H1 (cell line): ENCODE measurements around the gene ABI3BP. TPM values are rescaled to one million over a fixed set of nuclear protein-coding genes. Genes with fewer than 3 reads are reported as not detected.

Experiments
- CTCF ChIA-PET: fragments of 300-600 bp; sonication (Branson Sonifier 250); formaldehyde crosslinking; loops from one replicate; lab custom pipeline; 2021; ENCODE audit not compliant: partially characterized antibody; lab: Charles Lee
- POLR2A ChIA-PET: fragments of 300-600 bp; sonication (Branson Sonifier 250); formaldehyde crosslinking; loops from one replicate; lab custom pipeline; 2021; ENCODE audit warnings: inconsistent platforms; ENCODE audit not compliant: partially characterized antibody; lab: Charles Lee
- DNase-seq, 2 experiments: peaks; one replicate each; pipeline versions ENCODE4 v3.0.0 to v3.0.0-alpha.2; 2010 to 2022; ENCODE audit warnings: low spot score in 2 of 2, low read depth in 1 of 2, mixed read lengths in 1 of 2
- FAIRE-seq: peaks from 2 replicates; lab custom pipeline; 2011; peaks lifted over from hg19 to GRCh38; lab: Jason Lieb, UNC
- H2AFZ ChIP-seq: 2 replicates; pipeline ENCODE4 v1.8.1; 2012; ENCODE audit warnings: low read length, inconsistent platforms
- H2AK5ac ChIP-seq: 2 replicates; pipeline ENCODE4 v1.6.1; 2013; ENCODE audit warnings: low read depth, low read length
- H2BK120ac ChIP-seq: replicated peaks from 2 replicates; pipeline ENCODE3; 2013; ENCODE audit warnings: low read depth, low read length, inconsistent platforms
- H2BK12ac ChIP-seq: 2 replicates; pipeline ENCODE4 v1.6.1; 2013; ENCODE audit warnings: low read depth, low read length
- H2BK15ac ChIP-seq: 2 replicates; pipeline ENCODE4 v1.6.1; 2013; ENCODE audit warnings: low read length
- H2BK20ac ChIP-seq: 2 replicates; pipeline ENCODE4 v1.6.1; 2013; ENCODE audit warnings: low read length
- H2BK5ac ChIP-seq: 2 replicates; pipeline ENCODE4 v1.6.1; 2013; ENCODE audit warnings: low read depth, low read length
- H3K14ac ChIP-seq: 2 replicates; pipeline ENCODE4 v1.6.1; 2013; ENCODE audit warnings: inconsistent platforms; ENCODE audit not compliant: insufficient read length
- H3K18ac ChIP-seq: 2 replicates; pipeline ENCODE4 v1.6.1; 2013; ENCODE audit warnings: low read length; ENCODE audit errors: extremely low read depth
- H3K23ac ChIP-seq: 2 replicates; pipeline ENCODE4 v1.6.1; 2013; ENCODE audit warnings: inconsistent platforms; ENCODE audit not compliant: insufficient read length
- H3K23me2 ChIP-seq: 2 replicates; pipeline ENCODE4 v1.6.1; 2013; ENCODE audit warnings: low read depth, low read length
- H3K27ac ChIP-seq: 2 replicates; pipeline ENCODE4 v1.6.1; 2011; ENCODE audit warnings: low read depth, low read length, inconsistent platforms
- H3K27me3 ChIP-seq, 4 experiments: replicated peaks in 1 of 4; 1 replicate in 1 of 4; 2 replicates in 3 of 4; pipeline versions ENCODE4 v1.6.1 to v1.8.1; 2011 to 2013; ENCODE audit warnings: low read length in 3 of 4, mild to moderate bottlenecking in 3 of 4, inconsistent platforms in 2 of 4, mixed read lengths in 2 of 4, moderate library complexity in 1 of 4; ENCODE audit not compliant: control insufficient read depth in 3 of 4, insufficient read depth in 3 of 4; ENCODE audit errors: extremely low read depth in 1 of 4
- H3K36me3 ChIP-seq, 4 experiments: 2 replicates each; pipeline versions ENCODE4 v1.6.1 to v1.8.1; 2011 to 2013; ENCODE audit warnings: mild to moderate bottlenecking in 4 of 4, low read length in 3 of 4, moderate library complexity in 2 of 4, control low read depth in 1 of 4, inconsistent platforms in 1 of 4; ENCODE audit not compliant: insufficient read depth in 4 of 4, control insufficient read depth in 2 of 4
- H3K4ac ChIP-seq: replicated peaks from 2 replicates; pipeline ENCODE3; 2013; ENCODE audit warnings: low read length, low read depth, mixed read lengths, inconsistent platforms; ENCODE audit not compliant: insufficient read length
- H3K4me1 ChIP-seq, 4 experiments: replicated peaks in 1 of 4; 1 replicate in 1 of 4; 2 replicates in 3 of 4; pipeline versions ENCODE4 v1.6.1 to v1.8.1; 2011 to 2013; ENCODE audit warnings: low read length in 3 of 4, inconsistent platforms in 2 of 4, mixed read lengths in 1 of 4; ENCODE audit not compliant: insufficient read depth in 4 of 4, control insufficient read depth in 3 of 4
- H3K4me2 ChIP-seq, 2 experiments: 2 replicates each; pipeline versions ENCODE4 v1.6.1 to v1.8.1; 2011 to 2013; ENCODE audit warnings: low read depth in 2 of 2, low read length in 2 of 2, control low read depth in 1 of 2, inconsistent platforms in 1 of 2, mild to moderate bottlenecking in 1 of 2; ENCODE audit not compliant: insufficient read depth in 1 of 2
- H3K4me3 ChIP-seq, 4 experiments: fragments of 200-600, 300-600 bp in 1 of 4; sonication (generic), shearing (Covaris generic), sonication (Bioruptor Twin) in 1 of 4; 2 replicates each; pipeline versions ENCODE4 v1.5.1 to v1.8.1; 2011 to 2016; ENCODE audit warnings: low read length in 4 of 4, low read depth in 3 of 4, control low read depth in 2 of 4, inconsistent platforms in 2 of 4, mild to moderate bottlenecking in 2 of 4, mixed read lengths in 1 of 4, moderate library complexity in 1 of 4; ENCODE audit not compliant: insufficient read depth in 2 of 4; ENCODE audit errors: extremely low read depth in 1 of 4
- H3K56ac ChIP-seq: replicated peaks from 2 replicates; pipeline ENCODE3; 2013; ENCODE audit warnings: low read depth, mild to moderate bottlenecking, mixed read lengths, low read length, inconsistent platforms; ENCODE audit not compliant: insufficient read length
- H3K79me1 ChIP-seq: 2 replicates; pipeline ENCODE4 v1.6.1; 2013; ENCODE audit warnings: low read depth, low read length, control low read depth
- H3K79me2 ChIP-seq, 2 experiments: 2 replicates each; pipeline versions ENCODE4 v1.6.1 to v1.8.1; 2012 to 2013; ENCODE audit warnings: low read length in 2 of 2, mild to moderate bottlenecking in 2 of 2, inconsistent platforms in 1 of 2; ENCODE audit not compliant: insufficient read depth in 2 of 2, control insufficient read depth in 1 of 2
- H3K9ac ChIP-seq, 4 experiments: replicated peaks in 1 of 4; 1 replicate in 1 of 4; 2 replicates in 3 of 4; pipeline versions ENCODE4 v1.6.1 to v1.8.1; 2011 to 2013; ENCODE audit warnings: low read depth in 3 of 4, low read length in 3 of 4, control low read depth in 2 of 4, mild to moderate bottlenecking in 2 of 4, moderate library complexity in 2 of 4, inconsistent platforms in 1 of 4; ENCODE audit errors: extremely low read depth in 1 of 4
- H3K9me3 ChIP-seq, 2 experiments: 2 replicates each; pipeline versions ENCODE4 v1.6.1 to v1.8.1; 2012 to 2013; ENCODE audit warnings: mild to moderate bottlenecking in 2 of 2, moderate library complexity in 2 of 2, control low read depth in 1 of 2, inconsistent platforms in 1 of 2, low read depth in 1 of 2, low read length in 1 of 2, mixed read lengths in 1 of 2; ENCODE audit not compliant: insufficient read depth in 2 of 2
- H4K20me1 ChIP-seq, 2 experiments: replicated peaks in 1 of 2; 2 replicates each; pipeline versions ENCODE3 to v1.8.1; 2011 to 2013; ENCODE audit warnings: inconsistent platforms in 2 of 2, low read length in 2 of 2, mild to moderate bottlenecking in 1 of 2; ENCODE audit not compliant: insufficient read depth in 2 of 2, control insufficient read depth in 1 of 2
- H4K5ac ChIP-seq: 2 replicates; pipeline ENCODE4 v1.6.1; 2013; ENCODE audit warnings: low read length, low read depth, mixed read lengths, inconsistent platforms; ENCODE audit not compliant: insufficient read length
- H4K8ac ChIP-seq: 2 replicates; pipeline ENCODE4 v1.8.0; 2013; ENCODE audit warnings: mild to moderate bottlenecking, moderate library complexity, low read length, inconsistent platforms; ENCODE audit not compliant: insufficient read depth; ENCODE audit errors: extremely low read depth
- H4K91ac ChIP-seq: replicated peaks from 2 replicates; pipeline ENCODE3; 2013; ENCODE audit warnings: low read length, mixed read lengths, inconsistent platforms; ENCODE audit not compliant: insufficient read length
- ATF3 ChIP-seq: IDR thresholded peaks from 2 replicates; pipeline ENCODE4 v1.6.1; 2011; ENCODE audit warnings: low read depth, mild to moderate bottlenecking, low read length; ENCODE audit not compliant: insufficient read depth
- HDAC2 ChIP-seq, 2 experiments: fragments of 300-600 bp in 1 of 2; sonication (generic) in 1 of 2; IDR thresholded peaks; 2 replicates each; pipeline ENCODE4 v1.6.1; 2011 to 2012; ENCODE audit warnings: low read depth in 2 of 2, low read length in 2 of 2, mild to moderate bottlenecking in 2 of 2, moderate library complexity in 2 of 2, borderline replicate concordance in 1 of 2, inconsistent platforms in 1 of 2
- POLR2A ChIP-seq, 2 experiments: IDR thresholded peaks; 1 replicate in 1 of 2; 2 replicates in 1 of 2; pipeline ENCODE4 v1.6.1; 2011; ENCODE audit warnings: low read depth in 2 of 2, low read length in 2 of 2, mild to moderate bottlenecking in 2 of 2; ENCODE audit errors: control extremely low read depth in 1 of 2
- SP4 ChIP-seq: IDR thresholded peaks from 2 replicates; pipeline ENCODE4 v1.6.1; 2012; ENCODE audit warnings: low read length, inconsistent platforms
- TCF12 ChIP-seq: IDR thresholded peaks from 2 replicates; pipeline ENCODE4 v1.6.1; 2011; ENCODE audit warnings: low read depth, mild to moderate bottlenecking, low read length
- TEAD4 ChIP-seq: IDR thresholded peaks from 2 replicates; pipeline ENCODE4 v1.6.1; 2012; ENCODE audit warnings: low read depth, low read length, inconsistent platforms, mixed read lengths
- WGBS, 2 experiments: shearing (Covaris generic) in 1 of 2; methylation state at CpG; one replicate each; pipeline versions ENCODE4 v1.1.6 to v1.1.7; 2013 to 2015; ENCODE audit warnings: low lambda C conversion rate in 2 of 2, mixed read lengths in 2 of 2, inconsistent platforms in 1 of 2, low coverage in 1 of 2, missing lambda C conversion rate in 1 of 2; ENCODE audit not compliant: insufficient replicate concordance in 2 of 2, insufficient coverage in 1 of 2, insufficient read length in 1 of 2; ENCODE audit errors: extremely low coverage in 1 of 2, missing lambda C conversion rate in 1 of 2; 5-methylcytosine and 5-hydroxymethylcytosine counted together
- polyA plus RNA-seq, 7 experiments: library from polyadenylated mRNA; depleted of rRNA in 3 of 7; stranded (reverse) in 5 of 7; unstranded in 2 of 7; fragments of >200 nt in 5 of 7; fragments of 200-250 nt in 2 of 7; gene quantifications; 1 replicate in 5 of 7; 2 replicates in 1 of 7; 4 replicates in 1 of 7; pipeline versions ENCODE4 v1.2.1 to v1.2.3, GENCODE V29; 2011 to 2013; ENCODE audit warnings: missing spikeins in 2 of 7, mixed read lengths in 2 of 7
- total RNA-seq: library from RNA; stranded (reverse); fragmentation: NEBNext Ultra II Directional; extraction: Animal tissue kit (Norgen Biotek cat#: 25700); gene quantifications from 2 replicates; pipeline ENCODE4 v1.2.1, GENCODE V29; 2021

ABI3BP gene
- total and polyA plus RNA-seq, 2 of the 8 experiments (the other 6 are each of a cell fraction or from before 2014, with no cell fraction given) = 0.08 to 0.32 TPM

GRCh38 chr3:100811779-100812507, 181.3 kb downstream of the ABI3BP start:
- WGBS, 2 experiments = 88% methylated on average over 6 of the region's 6 CpGs; no CpG with 5 or more reads in 1 of the 2 experiments
- Histone ChIP-seq H3K79me2 (no peaks in the 10 kb centered on the region), H3K27ac (no peak overlapping the region), H3K56ac (no peak overlapping the region), H3K18ac (no peak overlapping the region), H3K9me3 (no peaks in the 10 kb centered on the region), H3K23me2 (no peaks in the 10 kb centered on the region), H3K4me2 (no peak overlapping the region), H2BK20ac (no peak overlapping the region), H3K23ac (no peak overlapping the region), H4K20me1 (no peaks in the 10 kb centered on the region), H3K4me1 (no peaks in the 10 kb centered on the region), H3K27me3 (no peaks in the 10 kb centered on the region), H3K36me3 (no peaks in the 10 kb centered on the region), H4K91ac (no peak overlapping the region), H2BK15ac (no peak overlapping the region), H3K4me3 (no peak overlapping the region), H3K14ac (no peak overlapping the region), H4K8ac (no peak overlapping the region), H3K79me1 (no peaks in the 10 kb centered on the region), H3K4ac (no peak overlapping the region), H2AK5ac (no peak overlapping the region), H3K9ac (no peak overlapping the region; a peak in 1 of 7 replicates), H2AFZ (no peak overlapping the region), H2BK12ac (no peak overlapping the region), H4K5ac (no peak overlapping the region), H2BK120ac (no peak overlapping the region), H2BK5ac (no peak overlapping the region)
- ChIA-PET CTCF (interaction anchor here (0.6 to 0.9 kb wide), 3 partner anchors 33 to 626 kb away, joined by 3 read pairs; no protein-coding TSS in a partner anchor), POLR2A (no interaction called here)
- no peak for FAIRE-seq
- no peak for DNase-seq
- TF ChIP-seq ATF3 (no peak), TEAD4 (no peak), SP4 (no peak), HDAC2 (IDR thresholded peaks at IDR 0.05; ENCODE audit: borderline replicate concordance in 1 of 2, low read depth in 2 of 2, low read length in 2 of 2) (no peak), POLR2A (IDR thresholded peaks at IDR 0.05; ENCODE audit: control extremely low read depth in 1 of 2, low read depth in 2 of 2, low read length in 2 of 2) (no peak), TCF12 (no peak)
